HCT116 (cell line): ENCODE data around the gene USH1G.

Experiments used
- CBX3 ChIP-seq: IDR thresholded peaks from 2 replicates; pipeline ENCODE4 v1.6.1; 2012; ENCODE audit warnings: low read depth
- EZH2 ChIP-seq: fragments of 200-600 bp; sonication (generic); IDR thresholded peaks from 2 replicates; pipeline ENCODE4 v1.6.1; 2017; ENCODE audit warnings: antibody characterized with exemption, mixed run types
- EZH2phosphoT487 ChIP-seq: fragments of 200-600 bp; IDR thresholded peaks from 2 replicates; pipeline ENCODE4 v1.6.1; 2018; ENCODE audit warnings: antibody characterized with exemption, borderline replicate concordance
- POLR2A ChIP-seq: IDR thresholded peaks from 2 replicates; pipeline ENCODE4 v1.7.0; 2011; ENCODE audit warnings: borderline replicate concordance; ENCODE audit not compliant: insufficient read depth, insufficient read length; ENCODE audit errors: extremely low read depth
- POLR2AphosphoS5 ChIP-seq: IDR thresholded peaks from 2 replicates; pipeline ENCODE4 v1.6.1; 2011; ENCODE audit warnings: mild to moderate bottlenecking, low read depth, low read length, moderate library complexity
- RAD21 ChIP-seq: IDR thresholded peaks from 2 replicates; pipeline ENCODE4 v1.6.1; 2012; ENCODE audit warnings: low read depth, mild to moderate bottlenecking
- SP1 ChIP-seq: IDR thresholded peaks from 2 replicates; pipeline ENCODE4 v1.6.1; 2012; ENCODE audit warnings: low read depth
- TCF7L2 ChIP-seq: IDR thresholded peaks from 2 replicates; pipeline ENCODE4 v1.7.0; 2011; ENCODE audit warnings: borderline replicate concordance, inconsistent platforms; ENCODE audit not compliant: insufficient read depth, insufficient read length; ENCODE audit errors: extremely low read depth
- YY1 ChIP-seq: IDR thresholded peaks from 2 replicates; pipeline ENCODE4 v1.6.1; 2011; ENCODE audit warnings: low read length, low read depth, moderate library complexity, mild to moderate bottlenecking; ENCODE audit not compliant: insufficient replicate concordance; ENCODE audit errors: extremely low read depth
- TF ChIP-seq, protein P1 (sequence below), 3 experiments: fragments of 200-600 bp in 1 of 3; sonication (generic) in 1 of 3; IDR thresholded peaks in 2 of 3; conservative IDR thresholded peaks in 1 of 3; 2 replicates each; pipeline ENCODE4 v1.5.1; 2012 to 2017; ENCODE audit warnings: low read depth in 2 of 3, low read length in 2 of 3, antibody characterized with exemption in 1 of 3, borderline replicate concordance in 1 of 3, control low read depth in 1 of 3, mild to moderate bottlenecking in 1 of 3, mixed read lengths in 1 of 3, mixed run types in 1 of 3, moderate library complexity in 1 of 3; ENCODE audit not compliant: insufficient read depth in 1 of 3
- TF ChIP-seq, protein P2 (sequence below): IDR thresholded peaks from 2 replicates; pipeline ENCODE4 v1.6.1; 2012

DNA sequence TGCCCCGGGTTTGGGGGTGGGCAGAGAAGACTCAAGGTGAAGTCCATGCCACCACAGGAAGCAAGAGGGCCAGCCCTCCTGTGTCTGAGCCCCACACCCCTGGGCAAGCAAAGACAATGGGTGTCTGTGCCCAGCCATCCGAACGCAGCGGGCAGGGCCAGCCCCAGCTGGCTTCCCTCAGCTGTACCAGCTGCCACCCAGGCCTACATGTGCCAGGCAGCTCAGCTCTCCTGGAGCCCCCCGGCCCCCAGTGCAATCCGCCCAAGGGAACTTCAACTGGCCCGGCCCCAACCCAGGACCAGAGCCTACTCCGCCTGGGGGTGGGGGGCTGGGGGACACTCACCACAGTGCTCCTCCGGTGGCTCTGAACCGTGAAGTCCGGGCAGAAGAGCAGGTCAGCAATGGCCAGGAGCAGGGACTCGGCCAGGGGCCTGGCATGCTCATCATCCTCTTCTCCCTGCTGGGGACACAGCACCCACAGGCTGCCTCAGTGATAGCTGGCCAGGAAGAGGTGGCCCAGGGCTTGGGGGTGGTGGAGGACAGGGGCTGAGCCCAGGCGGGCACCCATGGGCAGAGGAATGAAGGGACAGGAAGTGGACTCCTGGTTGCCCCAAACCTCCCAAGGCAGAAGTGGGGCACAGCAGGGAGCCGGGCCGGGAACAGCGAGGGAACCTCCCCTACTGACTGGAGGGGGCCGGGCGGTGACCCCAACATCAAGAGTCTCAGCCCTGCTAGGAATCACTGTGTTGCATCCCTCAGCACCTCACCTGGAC is 39.8 kb upstream of the USH1G start:
- TF ChIP-seq POLR2AphosphoS5 (no peak), TCF7L2 (no peak), EZH2phosphoT487 (no peak), YY1 (no peak), SP1 (no peak), CBX3 (no peak), RAD21 (no peak), POLR2A (no peak), EZH2 (no peak)
- TF ChIP-seq, protein P1, sequence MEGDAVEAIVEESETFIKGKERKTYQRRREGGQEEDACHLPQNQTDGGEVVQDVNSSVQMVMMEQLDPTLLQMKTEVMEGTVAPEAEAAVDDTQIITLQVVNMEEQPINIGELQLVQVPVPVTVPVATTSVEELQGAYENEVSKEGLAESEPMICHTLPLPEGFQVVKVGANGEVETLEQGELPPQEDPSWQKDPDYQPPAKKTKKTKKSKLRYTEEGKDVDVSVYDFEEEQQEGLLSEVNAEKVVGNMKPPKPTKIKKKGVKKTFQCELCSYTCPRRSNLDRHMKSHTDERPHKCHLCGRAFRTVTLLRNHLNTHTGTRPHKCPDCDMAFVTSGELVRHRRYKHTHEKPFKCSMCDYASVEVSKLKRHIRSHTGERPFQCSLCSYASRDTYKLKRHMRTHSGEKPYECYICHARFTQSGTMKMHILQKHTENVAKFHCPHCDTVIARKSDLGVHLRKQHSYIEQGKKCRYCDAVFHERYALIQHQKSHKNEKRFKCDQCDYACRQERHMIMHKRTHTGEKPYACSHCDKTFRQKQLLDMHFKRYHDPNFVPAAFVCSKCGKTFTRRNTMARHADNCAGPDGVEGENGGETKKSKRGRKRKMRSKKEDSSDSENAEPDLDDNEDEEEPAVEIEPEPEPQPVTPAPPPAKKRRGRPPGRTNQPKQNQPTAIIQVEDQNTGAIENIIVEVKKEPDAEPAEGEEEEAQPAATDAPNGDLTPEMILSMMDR (IDR thresholded peaks at IDR 0.05 in 2 of 3, conservative IDR thresholded peaks at IDR 0.05 in 1 of 3; ENCODE audit: borderline replicate concordance in 1 of 3, insufficient read depth in 1 of 3, low read depth in 2 of 3, low read length in 2 of 3), result no peak
- TF ChIP-seq, protein P2, sequence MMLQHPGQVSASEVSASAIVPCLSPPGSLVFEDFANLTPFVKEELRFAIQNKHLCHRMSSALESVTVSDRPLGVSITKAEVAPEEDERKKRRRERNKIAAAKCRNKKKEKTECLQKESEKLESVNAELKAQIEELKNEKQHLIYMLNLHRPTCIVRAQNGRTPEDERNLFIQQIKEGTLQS, result no peak
